Tibial nerve (tissue), 3 donors: ENCODE results near the gene TNFRSF12A.

ENCODE experiments used
- CTCF ChIP-seq, 5 experiments: fragments of 200-600 bp in 3 of 5; fragments of 450-650 bp in 2 of 5; sonication (generic) in 3 of 5; IDR thresholded peaks; one replicate each; pipeline ENCODE4 v1.5.1; 2016 to 2019; ENCODE audit warnings: antibody characterized with exemption in 5 of 5, mild to moderate bottlenecking in 3 of 5, moderate library complexity in 2 of 5
- POLR2A ChIP-seq, 2 donors: fragments of 450-650 bp; IDR thresholded peaks; one replicate each; pipeline ENCODE4 v1.6.1; 2017; ENCODE audit warnings: antibody characterized with exemption in 2 of 2, mild to moderate bottlenecking in 2 of 2, moderate library complexity in 2 of 2

DNA sequence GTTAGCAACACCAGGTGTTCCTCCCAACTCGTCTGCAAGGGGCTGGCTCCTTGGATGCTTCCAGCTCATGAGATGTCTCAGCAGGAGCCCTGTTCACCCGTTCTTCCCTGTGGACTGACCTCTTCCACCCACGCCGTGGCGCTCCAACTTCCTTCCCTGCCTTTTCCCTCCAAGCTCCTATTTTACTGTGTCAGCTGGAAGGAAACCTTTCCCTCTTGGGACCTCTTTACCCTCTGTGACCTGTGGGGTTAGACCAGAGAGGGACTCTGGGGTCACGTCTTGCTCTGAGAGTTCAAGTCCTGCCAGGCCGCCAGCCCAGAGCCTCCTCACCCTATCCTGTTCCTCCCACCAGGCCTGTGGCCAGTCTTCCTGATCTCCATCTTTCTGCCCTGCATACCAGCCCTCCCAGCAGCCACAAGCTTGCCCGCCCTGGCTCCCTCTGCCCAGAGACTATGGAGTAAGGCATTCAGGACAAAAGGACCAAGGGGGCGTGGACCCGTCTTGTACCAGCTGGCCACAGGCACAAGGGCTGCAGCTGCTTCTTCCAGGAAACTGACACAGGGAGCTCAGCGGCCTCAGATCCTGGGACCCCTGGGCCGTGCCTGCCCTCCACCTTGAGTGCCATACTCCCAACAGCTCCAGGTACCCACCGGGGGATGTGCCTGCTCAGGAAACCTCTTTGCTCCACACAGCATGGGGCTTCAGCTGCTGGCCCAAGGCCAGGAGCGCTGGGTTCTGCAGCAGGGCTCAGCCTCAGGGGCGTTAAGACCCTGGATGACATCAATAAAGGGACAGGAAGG, 48.0 kb upstream of the TNFRSF12A start:
- no peak for TF ChIP-seq CTCF (IDR thresholded peaks at IDR 0.05)
- no peak for TF ChIP-seq POLR2A (IDR thresholded peaks at IDR 0.05)
